ENCODE data around the gene SPTB. TPM values are rescaled to one million over a fixed set of nuclear protein-coding genes. Genes with fewer than 3 reads are reported as not detected.

Gene SPTB
- total and polyA plus RNA-seq, 8 donors, result 2.2 to 4.7 (median 3.3) TPM

DNA sequence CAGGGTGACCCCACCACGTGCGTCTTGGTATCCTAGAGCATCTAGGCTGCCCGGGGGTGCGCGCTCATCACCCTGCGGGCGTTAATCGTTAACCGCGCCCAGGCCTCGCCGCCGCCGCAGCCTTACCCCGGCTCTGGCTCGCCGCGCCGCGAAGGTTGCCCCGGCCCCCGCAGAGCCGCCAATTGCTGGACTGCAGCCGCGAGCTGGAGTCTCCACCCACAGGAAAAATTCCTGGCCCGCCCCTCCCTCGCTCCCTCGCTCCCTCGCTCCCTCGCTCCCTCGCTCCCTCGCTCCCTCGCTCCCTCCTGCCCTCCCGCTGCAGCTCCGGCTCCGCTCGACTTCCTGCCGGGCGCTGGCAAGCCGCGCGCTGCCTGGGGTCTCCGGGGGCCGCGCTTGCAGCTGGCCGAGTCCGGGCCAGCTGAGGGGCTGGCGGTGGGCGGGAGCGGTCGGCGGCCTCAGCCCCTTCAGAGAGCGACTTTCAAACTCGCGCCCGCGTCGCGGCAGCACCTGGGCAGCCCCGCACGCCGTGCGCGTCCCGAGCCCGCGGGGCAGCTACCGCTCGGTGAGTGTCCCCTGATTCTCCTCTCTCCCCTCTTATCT is 175.5 kb downstream of the SPTB start, which contains the start of gene PLEKHG3:
TSS of gene PLEKHG3 (plus strand) at position 282 of the 600 bp plus-strand sequence. CDS start 23,208 bp downstream, outside the sequence.
- TF ChIP-seq, protein P1, sequence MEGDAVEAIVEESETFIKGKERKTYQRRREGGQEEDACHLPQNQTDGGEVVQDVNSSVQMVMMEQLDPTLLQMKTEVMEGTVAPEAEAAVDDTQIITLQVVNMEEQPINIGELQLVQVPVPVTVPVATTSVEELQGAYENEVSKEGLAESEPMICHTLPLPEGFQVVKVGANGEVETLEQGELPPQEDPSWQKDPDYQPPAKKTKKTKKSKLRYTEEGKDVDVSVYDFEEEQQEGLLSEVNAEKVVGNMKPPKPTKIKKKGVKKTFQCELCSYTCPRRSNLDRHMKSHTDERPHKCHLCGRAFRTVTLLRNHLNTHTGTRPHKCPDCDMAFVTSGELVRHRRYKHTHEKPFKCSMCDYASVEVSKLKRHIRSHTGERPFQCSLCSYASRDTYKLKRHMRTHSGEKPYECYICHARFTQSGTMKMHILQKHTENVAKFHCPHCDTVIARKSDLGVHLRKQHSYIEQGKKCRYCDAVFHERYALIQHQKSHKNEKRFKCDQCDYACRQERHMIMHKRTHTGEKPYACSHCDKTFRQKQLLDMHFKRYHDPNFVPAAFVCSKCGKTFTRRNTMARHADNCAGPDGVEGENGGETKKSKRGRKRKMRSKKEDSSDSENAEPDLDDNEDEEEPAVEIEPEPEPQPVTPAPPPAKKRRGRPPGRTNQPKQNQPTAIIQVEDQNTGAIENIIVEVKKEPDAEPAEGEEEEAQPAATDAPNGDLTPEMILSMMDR (IDR thresholded peaks at IDR 0.05), result no peak
- Histone ChIP-seq H3K4me1 (peaks cover 26 to 71% of the 10 kb centered on the region in 2 donors), H3K4me3 (peak within 1 kb of the TSS; percentile 69 to 83), H3K27ac (peak within 1 kb of the TSS; percentile 76 to 93), H3K9me3 (no peaks in the 10 kb centered on the region), H3K27me3 (peaks cover 0 to 56% of the 10 kb centered on the region in 2 donors), H3K36me3 (no peaks in the 10 kb centered on the region)
- peak in 3 of 4 donors; percentile 85 to 94 (median 87) for DNase-seq
- peak; percentile 78 for ATAC-seq
- intact Hi-C loops (cut with DNase I), result no loop called here

DNA sequence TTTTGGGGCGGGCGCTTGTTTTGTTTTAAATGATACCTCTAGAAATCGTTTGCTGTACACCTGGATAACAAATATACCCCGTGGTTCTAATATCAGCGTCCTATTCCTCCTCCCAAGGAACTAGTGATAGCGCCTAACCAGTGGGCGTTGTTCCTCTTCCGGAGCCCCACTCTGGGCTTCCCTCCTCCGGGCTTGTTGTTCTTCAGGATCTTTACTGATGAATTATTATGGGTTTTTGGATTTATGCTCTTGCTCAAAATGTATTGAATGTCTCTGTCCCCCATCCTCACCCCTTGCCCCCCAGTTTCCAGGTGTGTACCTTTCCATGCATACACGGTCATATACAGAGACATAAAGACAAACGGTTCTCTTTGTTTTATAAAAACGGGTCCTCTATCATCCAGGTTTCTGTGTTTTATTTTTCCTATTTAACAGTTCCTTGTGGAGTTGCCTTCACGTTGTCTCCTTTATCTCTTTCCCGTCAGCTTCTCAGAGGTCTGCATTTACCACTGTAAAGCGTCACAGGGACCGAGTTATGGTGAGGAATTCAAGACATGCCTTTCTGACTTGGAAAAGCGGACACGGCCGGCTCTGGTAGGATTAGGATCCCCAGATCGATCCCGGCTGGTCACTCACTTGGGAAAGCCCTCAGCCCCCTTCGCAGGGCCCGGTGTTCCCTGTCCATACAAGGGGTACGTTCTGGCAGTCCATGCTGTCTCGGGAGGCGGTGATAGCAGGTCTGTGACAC is 176.1 kb downstream of the SPTB start:
- intact Hi-C loops (cut with DNase I), result no loop called here
- H3K4me3 ChIP-seq, result peak overlapping the region; percentile 69 to 83
- no peak for DNase-seq
- H3K9me3 ChIP-seq, result no peaks in the 10 kb centered on the region
- H3K36me3 ChIP-seq, result no peaks in the 10 kb centered on the region
- peaks cover 32 to 71% of the 10 kb centered on the region in 2 donors for H3K4me1 ChIP-seq
- ATAC-seq, result no peak
- TF ChIP-seq, protein P1 (IDR thresholded peaks at IDR 0.05), result no peak
- H3K27me3 ChIP-seq, result peaks cover 0 to 61% of the 10 kb centered on the region in 2 donors
- peak overlapping the region; percentile 76 to 93 for H3K27ac ChIP-seq

DNA sequence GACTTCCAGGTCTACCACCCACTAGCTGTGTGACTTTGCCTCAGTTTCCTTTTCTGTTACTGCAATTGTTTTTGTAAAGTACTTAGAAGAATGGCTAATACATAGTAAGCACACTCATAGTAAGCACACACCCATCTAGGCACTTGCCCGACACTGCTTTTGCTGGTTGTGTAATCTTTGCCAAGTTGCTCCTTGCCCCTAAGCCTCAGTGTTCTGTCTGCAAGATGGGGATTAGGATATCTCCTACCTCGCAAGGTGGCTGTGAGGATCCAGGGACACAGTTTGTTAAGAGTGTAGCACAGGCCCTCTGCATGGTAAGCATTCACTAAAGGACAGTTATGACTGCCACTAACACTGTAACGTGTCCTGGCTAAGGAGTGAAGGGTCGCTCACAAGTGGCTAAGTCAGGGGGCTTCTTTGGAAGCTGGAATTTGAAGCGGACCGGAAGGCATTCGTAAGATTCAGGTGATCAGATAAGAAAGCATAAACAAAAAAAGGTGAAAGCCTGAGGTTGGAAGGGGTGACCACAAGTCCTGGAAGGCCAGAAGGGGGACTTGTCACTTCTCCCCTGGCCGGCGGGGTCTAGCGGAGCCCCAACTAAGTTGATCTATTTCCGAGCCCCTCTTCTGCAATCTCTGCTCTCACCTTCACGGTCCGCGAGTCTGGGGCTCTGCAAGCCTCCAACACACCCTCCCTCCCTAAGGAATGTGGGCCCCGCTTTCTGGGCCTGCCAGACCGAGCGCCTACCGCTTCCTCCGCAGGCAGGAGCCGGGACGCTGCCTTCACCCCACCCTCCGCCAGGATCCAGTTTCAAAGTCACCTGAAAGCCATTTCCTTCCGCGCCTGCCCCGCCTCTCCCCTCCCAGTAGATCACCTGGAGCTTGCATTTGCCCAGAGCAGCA is 177.0 kb downstream of the SPTB start:
- H3K4me1 ChIP-seq, result peaks cover 28 to 71% of the 10 kb centered on the region in 2 donors
- H3K4me3 ChIP-seq, result peak overlapping the region in 1 of 2 donors; percentile 83
- ATAC-seq, result peak; percentile 63

DNA sequence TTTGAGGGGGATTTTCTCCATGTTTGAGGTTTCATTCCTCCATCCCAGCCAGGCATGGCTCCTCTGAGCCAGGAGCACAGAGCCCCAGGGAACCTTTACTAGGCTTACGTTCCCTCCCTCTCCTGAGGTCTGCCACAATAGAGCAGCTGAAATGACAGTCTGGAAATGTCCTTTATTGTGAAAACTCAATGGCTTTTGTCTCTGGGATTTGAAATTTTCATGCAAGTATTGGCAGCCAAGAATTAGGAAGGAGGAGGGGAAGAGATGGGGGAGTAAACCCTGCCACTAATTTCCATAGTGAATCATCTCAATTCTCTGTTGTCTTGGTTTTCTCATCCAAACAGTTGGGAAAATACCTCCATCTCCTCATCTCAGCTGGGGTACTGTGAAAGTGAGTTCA is 178.0 kb downstream of the SPTB start:
- no peaks in the 10 kb centered on the region for H3K9me3 ChIP-seq
- H3K36me3 ChIP-seq, result no peaks in the 10 kb centered on the region
- no peak overlapping the region for H3K27ac ChIP-seq
- ATAC-seq, result no peak
- peaks cover 22 to 65% of the 10 kb centered on the region in 2 donors for H3K4me1 ChIP-seq
- H3K27me3 ChIP-seq, result peaks cover 0 to 61% of the 10 kb centered on the region in 2 donors
- no peak for DNase-seq
- no peak overlapping the region for H3K4me3 ChIP-seq
- TF ChIP-seq, protein P1 (IDR thresholded peaks at IDR 0.05), result no peak
- intact Hi-C loops (cut with DNase I), result no loop called here

More for the DNA sequence above, 177.0 kb downstream of the SPTB start:
- DNase-seq, result peak in 2 of 4 donors; percentile 70 to 86
- no peaks in the 10 kb centered on the region for H3K9me3 ChIP-seq
- H3K27me3 ChIP-seq, result peaks cover 0 to 61% of the 10 kb centered on the region in 2 donors
- intact Hi-C loops (cut with DNase I), result no loop called here
- TF ChIP-seq, protein P1 (IDR thresholded peaks at IDR 0.05), result no peak
- H3K36me3 ChIP-seq, result no peaks in the 10 kb centered on the region
- H3K27ac ChIP-seq, result peak overlapping the region in 1 of 2 donors; percentile 93
